GM18502 (cell line): ENCODE data around the gene OPN3.
A peak's percentile ranks its signal among the peaks of the same experiment; 100 is the strongest.

ENCODE experiments used
- ATAC-seq: cut with Tn5 transposase; IDR thresholded peaks from one replicate; pipeline ENCODE4 v1.9.1; 2021; ENCODE audit warnings: mild to moderate bottlenecking; ENCODE audit not compliant: unreplicated experiment, poor library complexity

Gene OPN3

DNA sequence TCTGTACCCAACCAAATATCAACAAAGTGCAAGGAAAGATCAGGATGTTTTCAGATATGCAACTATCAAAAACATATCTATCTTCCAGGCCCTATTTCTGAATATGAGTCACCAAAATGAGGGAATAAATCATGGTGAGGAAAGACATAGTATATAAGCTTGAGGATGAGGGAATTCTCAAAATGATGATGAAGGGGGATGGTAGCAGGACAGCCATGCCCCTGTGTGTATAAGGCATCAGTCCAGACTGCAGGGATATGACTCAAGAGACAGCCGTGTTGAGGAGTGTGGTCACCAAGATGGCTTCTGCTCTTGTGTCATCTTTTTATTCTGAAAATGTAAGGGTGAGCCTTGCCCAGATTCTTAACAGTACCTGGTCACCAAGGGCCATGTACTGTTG is 7.5 kb upstream of the OPN3 start:
- no peak for ATAC-seq

DNA sequence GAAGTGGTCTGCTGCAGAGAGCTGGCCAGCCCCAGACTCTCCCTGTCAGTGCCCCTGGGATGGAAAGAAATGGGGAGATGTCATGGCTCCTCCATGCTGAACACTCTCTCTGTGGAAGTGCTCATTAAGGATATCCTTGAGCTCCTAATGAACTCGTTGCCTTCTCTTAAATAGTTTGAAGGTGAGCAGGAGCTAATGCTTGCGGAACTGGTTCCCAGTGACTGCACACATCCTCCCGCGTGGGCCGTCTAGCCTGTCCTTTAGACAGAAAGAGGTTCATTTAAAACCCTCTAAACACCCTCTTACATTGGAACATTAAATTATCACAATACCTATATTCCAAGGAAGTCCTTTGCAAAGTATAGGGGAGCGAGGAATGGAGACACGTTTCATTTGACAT is 6.0 kb upstream of the OPN3 start:
- ATAC-seq = no peak

DNA sequence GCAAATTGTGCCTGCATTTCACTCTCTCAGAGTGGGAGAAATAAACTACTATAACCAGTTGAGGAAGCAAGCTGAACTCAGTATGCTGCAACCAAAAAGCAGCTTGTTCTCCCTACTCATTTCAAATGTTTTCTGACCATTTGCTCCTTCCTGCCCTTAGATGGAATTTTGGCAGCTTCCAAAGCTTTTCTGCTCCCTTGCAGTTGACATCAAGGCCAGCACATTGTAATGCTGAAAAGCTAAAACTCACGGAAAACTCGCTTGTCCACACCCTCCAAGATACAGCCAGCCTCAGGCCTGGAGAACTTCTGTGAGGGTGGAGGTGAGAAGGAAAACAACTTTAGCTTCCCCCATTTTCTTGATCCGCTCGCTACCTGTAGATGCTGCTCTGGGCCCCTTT is 5.0 kb upstream of the OPN3 start:
- no peak for ATAC-seq

DNA sequence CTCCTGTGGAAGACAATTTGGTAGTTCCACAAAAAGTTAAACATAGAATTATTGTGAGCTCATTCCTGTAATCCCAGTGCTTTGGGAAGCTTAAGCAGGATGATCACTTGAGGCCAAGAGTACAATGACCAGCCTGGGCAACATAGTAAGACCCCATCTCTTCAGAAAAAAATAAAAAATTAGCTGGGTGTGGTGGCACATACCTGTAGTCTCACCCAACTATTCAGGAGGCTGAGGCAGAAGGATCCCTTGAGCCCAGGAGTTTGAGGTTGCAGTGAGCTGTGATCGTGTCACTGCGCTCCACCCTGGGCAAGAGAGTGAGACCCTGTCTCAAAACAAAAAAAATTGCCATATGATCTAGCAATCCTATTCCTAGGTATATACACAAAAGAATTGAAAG is 4.1 kb upstream of the OPN3 start:
- no peak for ATAC-seq

DNA sequence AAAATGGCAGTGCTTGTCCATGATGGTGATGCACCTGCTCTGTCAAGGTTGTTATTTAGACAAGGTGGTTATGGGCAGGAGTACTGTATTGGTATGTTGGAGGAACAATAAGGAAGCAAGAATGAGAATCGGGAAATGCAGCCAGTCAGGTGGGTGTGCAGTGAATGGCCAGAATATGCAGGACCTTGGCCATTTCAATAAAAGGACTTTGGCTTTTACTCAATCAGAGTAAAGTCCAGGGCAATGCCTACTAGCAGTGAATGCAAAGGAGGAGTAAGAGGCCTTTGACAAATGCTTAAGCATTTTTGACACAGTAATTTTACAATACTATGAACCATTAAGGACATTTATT is 2.4 kb upstream of the OPN3 start:
- no peak for ATAC-seq

DNA sequence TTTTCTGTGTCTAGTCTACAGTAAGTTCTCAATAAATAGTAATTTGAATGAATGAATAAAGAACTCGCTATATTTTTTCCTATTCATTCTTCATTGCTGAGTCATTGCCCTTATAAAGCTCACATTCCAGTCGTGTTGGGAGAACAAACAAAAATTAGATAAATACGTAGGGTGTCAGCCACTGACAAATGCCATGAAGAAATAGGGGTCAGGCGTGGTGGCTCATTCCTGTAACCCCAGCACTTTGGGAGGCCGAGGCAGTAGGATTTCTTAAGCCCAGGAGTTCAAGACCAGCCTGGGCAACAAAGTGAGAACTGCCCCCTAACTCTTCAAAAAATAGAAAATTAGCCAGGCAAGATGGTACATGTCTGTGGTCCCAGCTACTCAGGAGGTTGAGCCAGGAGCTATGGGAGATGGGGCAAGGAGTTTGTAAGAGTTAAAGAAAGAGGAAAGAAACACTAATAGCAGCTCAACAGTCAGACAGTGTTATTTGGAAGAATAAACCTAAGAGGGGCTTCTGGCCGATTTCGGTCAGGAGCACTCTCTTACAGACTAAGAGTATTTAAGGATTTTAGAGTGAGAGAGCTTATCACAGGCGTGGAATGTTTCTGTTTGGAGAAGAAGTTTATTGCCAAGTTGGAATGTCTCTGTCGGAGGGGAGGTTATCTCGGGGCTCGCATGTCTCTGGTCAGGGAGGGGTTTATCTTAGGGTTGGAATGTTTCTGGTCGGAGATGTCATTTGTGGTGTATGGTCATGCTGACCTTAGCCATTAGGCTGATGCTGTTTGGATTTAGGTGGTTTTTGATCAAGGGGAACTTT is 1.8 kb upstream of the OPN3 start:
- no peak for ATAC-seq

DNA sequence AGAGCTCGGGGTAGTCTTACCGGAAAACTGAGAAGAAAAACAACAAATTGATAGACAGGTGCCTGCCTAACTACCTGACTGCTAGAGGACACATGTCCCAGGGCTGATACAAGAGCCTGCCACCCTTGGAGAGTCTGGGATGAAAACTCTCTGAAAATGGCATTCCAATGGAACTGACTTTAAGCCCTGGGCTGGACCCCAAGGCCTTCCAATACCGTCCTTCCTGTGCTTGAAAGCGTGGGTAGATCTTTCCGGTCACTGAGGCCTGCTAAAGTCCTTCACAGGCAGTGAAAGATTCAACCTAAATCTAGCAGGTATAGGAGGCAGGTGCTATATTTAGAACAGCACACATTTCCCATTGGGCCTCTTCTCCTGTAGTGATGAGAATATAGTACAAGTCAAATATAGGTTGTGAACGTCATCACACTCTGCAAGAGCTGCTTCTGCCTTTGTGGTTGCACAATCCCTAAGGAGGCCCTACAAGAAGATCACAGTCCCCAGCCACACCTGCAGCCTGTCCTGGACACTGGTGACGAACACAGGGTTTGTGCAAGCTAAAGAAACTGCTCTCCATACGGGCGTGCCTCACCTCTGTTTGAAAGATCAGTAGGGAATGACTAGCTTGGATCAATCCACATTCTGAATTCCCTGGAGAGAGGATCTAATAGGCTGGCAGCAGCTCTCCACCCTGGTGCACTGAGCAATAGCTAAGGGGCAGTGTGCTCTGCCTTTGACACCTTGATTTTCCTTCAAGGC is 876 bp upstream of the OPN3 start:
- ATAC-seq = no peak

DNA sequence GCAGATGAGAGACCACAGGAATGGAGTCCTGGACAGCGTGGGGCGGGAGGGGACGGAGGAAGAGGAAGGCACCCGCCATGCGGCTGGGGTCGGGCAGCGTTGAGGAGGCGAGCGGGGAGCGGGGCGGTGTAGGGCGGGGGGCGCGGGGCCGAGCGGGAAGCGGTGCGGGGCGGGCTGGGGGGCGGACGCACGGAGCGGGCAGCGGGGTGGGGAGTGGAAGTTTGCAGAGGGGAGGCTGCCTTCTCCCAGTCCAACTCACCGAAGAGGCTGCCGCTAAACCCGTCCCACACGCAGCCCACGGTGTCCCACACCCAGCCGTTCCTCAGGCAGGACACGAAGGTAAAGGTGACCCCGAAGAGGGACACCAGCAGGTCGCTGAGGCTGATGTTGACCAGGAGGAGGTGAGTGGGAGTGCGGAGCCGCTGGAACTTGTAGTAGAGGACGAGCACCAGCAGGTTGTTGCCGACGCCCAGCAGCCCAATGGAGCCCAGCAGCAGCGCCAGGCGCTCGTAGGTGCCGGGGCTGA is 483 bp downstream of the OPN3 start:
- ATAC-seq = peak; percentile 57

DNA sequence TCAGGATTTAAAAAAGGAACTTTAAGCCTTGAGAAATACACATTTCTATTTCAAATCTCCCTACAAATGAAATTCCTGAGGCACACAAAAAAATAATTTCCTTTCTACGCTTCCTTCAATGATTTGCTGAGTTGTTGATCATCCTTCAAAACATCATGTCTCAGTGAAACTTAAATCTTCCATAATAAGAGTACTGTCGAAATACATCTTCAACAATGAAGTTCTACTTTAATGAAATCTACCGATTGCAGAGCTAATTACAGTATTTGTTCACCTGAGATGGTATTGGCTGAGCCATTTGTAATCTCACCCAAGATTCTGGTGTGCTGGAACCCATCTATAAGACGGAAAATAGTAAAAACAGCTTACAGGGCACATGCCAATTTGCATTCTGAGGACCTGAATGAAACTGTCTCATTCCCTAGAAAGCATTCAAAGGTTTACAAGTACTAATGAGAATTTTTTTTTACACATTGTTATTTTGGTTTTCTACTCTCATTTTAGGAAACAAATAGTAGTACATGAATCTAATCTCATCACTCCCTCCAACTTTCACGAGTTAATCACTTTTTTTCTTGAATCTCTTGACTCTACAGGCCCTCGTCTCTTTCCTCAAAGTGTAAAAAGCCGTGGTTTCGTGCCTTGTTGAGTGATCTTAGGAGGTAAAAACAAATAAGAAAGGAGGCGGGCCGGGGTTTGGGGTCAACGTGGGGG is 1.1 kb downstream of the OPN3 start:
- ATAC-seq = peak; percentile 0

DNA sequence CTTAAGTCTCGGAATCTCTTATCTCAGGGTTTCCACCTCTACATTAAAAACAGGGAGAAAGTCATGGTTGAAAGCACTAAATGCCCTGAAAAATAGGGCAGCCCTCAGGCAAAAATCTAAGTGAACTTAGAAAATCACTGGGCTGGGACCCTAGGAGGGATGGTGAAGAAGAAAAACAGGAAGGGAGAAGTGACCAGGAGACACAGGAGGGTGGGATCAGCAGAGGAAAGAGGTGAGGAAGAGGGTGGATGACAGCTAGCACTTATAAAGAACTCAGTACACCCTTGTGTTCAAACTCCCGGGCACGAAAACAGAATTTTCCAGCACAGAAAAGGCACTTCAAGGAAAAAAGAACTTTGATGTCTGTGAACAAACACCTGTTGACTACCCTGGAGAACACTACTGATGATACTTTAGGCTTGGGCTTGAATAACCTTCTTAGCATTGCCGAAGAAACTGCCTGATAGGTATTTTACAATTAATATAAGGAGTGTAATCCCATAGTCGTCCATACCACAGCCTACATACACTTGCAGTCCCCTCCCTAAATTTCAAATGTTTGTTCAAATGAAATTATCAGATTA is 2.0 kb downstream of the OPN3 start:
- ATAC-seq = no peak

DNA sequence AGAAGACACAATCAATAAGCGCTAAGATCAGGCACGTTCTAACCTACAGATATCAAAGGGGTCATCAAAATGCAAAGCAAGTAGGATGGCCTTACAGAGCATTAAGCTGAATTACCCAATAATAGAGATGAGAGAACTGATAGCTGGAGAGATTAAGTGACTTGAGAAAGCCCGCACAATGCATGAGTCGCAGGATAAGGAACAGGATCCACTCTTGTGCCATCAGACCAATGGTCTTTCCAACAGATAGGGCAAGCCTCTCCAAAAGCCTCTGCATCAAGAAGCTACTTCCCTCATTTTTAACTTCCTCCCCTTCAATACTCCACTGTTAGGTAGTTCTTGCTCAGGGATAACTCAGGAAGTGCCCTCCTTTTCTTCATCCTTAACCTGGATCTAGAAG is 2.6 kb downstream of the OPN3 start:
- ATAC-seq = no peak

DNA sequence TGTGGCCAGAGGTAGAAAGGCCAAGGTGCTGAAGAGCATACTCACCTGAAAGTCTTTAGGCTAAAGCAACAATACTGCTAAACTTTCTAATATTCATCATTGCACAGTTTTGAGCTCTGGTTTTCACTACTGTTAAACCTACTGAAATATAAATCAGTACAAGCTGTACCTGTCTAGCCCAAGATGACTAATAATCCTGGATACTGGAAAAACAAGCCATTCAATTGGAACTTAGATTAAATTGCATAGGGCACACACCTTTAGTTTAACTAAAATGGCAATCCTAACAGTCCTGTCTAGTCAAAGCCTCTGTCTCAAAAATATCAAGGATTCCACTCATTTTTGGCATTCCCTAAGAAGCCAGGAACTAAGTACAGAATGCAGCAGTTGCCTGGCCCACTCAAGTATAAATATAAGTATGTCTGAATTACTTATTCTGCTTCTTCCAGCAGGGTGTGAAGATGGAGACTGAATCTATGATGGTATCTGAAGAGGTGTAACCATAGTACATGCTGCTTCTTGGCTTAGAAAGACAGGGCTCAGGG is 3.1 kb downstream of the OPN3 start:
- ATAC-seq = no peak

DNA sequence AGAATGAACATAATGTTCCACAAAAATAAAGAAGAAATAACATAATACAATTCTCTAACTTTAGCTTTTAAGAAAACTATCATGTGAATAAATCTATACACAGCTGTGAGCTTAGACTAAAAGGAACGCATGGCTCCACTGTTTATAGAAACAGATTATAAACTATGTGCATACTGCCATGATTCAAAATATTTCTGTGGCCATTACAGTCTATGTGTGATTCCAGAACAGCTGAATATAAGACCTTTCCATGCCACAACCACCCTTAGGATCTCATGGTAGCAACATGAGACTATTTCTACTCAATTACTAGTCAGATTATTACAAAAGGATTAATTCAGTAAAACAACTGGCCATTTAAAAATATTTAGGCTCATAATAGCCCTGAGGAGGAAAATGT is 3.9 kb downstream of the OPN3 start:
- no peak for ATAC-seq

DNA sequence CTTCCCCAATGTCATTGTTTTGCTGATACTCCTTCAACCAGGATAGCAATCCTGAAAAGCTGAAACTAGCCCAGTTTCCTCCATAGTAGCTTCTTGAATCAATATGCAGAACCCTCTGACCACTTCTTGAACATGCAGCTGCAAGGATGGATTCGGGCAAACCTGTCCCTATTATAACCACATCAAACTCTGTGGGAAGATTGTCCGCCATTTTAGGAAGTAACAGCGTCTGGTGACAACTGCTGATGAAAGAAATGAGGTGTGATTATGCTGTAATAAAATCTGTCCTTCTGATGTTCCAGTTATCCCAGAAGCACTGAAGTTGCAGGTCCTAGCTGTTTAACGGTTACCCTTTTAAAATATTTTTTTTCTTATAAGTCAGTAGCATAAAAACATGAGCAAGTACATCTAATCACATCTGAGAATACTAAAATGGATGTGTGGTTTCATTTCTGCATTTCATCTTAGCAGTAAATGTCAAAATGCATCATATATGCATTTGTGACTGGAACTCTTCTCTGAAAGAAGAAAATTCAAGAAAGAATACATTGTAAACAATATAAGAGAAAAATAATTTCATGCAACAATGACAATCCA is 4.5 kb downstream of the OPN3 start:
- peak; percentile 10 for ATAC-seq

DNA sequence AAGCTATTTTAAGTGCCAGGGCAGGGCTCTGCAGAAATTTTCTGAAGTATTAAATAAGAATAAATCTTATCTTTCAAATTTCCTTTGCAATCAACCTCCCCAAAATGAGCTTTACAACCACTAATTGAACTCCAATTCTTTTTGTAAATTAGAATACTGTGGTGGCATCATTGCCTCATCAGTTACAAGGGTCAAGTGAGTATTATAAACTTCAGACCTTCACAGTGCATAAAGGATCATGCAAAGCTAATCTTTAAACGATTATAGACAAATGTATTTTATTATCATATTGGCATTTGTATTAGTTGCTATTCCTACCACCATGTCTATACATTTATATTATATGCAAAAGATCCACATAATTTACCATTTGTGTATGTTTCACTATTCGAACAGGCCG is 7.2 kb downstream of the OPN3 start:
- ATAC-seq = no peak

DNA sequence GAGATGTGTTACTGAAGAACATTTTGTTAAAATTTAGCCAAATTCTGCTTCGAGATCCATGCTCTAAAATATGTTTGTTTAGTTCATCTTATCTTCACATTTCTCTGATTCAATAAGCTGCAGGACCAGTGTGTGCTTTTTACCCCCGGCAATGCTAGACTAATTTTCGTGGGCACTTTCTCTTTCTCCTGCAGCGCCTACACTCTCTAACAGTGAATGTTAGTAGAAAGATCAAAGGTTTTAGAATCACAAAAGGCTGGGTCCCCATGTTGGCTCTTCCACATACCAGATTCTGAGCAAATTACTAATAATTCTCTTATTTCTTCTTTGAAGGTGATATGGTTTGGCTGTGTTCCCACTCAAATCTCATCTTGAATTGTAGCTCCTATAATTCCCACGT is 8.5 kb downstream of the OPN3 start:
- ATAC-seq = no peak

DNA sequence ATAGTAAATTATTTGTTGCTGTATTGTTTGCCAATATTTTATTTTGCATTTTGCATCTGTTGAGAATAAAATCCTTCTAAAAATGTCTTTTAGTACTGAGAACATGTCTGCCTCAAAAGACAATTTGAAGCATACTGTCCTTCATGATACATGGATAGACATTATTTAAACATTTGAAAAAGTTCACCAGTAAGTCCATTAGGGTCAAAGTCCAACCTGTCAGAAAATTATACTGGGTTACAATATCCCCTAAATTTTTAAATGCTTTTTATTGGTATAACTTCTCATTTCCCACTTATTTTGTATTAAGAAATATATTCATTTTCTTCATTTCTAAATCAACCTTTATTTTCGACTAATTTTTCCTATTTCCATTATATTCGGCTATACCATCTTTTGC is 9.3 kb downstream of the OPN3 start:
- ATAC-seq = no peak

DNA sequence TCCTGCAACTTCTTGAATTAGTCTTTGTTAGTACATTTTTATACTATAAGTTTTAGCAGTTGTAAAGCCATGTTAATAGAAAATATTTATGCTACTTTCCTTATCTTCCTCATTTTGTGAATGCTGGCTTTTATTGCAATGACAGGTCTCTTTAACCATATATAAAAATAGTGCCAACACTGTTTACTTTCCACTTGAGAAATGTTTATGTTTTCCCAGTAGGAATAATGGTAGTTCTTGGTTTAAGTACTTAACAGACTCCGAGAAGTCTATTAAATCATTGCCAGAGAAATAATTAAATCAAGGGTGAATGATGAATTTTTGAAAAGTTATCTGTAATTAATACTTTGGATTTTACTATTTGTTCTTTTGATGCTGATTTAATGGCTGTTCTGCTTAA is 9.7 kb downstream of the OPN3 start:
- ATAC-seq = no peak

DNA sequence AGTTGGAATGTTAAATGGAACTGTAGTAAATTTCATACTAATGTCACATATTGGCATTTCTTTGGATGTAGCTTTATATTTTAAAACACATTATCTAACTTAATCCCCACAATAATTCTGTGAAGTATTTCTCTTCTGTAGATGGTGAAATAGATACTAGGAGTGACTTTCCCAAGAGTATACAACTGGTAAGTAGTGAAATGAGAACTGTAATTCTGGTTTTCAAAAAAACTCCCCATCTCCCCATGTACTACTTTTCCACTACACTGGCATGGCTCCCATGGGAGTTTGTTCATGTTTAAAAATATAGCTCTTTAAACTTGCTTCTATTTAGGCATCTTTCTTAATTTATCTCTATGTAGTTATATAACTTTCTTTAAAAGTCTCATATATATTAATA is 10.2 kb downstream of the OPN3 start:
- no peak for ATAC-seq
